ENCODE data around the gene FBL. TPM values are rescaled to one million over a fixed set of nuclear protein-coding genes. Genes with fewer than 3 reads are reported as not detected.
"Not testable (repeated sequence)": the region's sequence is repeated elsewhere in the genome, so short reads cannot be mapped to it uniquely, and the experiment has no call there.

FBL gene
- total and polyA plus RNA-seq, 2 of the 4 experiments (the other 2 are of a cell fraction) = 259 to 446 TPM

DNA sequence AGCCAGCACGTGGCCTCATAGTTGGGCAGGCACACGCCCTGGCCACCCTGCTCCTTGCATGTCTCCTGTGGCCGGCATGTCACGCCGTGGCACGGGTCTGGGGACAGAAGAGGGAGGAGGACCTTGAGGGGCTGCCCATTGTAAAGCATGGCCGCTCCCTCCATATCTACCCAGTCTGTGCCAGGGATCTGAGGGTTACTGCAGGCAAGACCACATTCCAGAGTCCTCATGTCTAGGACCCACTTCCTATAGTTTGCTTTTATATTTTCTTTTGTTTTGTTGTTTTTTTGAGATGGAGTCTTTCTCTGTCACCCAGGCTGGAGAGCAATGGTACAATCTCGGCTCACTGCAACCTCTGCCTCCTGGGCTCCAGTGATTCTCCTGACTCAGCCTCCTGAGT is 33.6 kb upstream of the FBL start:
- H3K9me1 ChIP-seq (ENCODE audit: insufficient read depth, low read length); H3K4me2 ChIP-seq (ENCODE audit: low read depth, low read length); H2BK20ac ChIP-seq (ENCODE audit: low read depth, low read length); H3K23ac ChIP-seq (ENCODE audit: low read depth, low read length); H4K8ac ChIP-seq (ENCODE audit: low read depth in 2 of 2, low read length in 2 of 2); H3K9ac ChIP-seq (ENCODE audit: low read depth, low read length); ATAC-seq (ENCODE audit: low read depth); H2BK15ac ChIP-seq (ENCODE audit: low read depth, low read length); CTCF ChIA-PET; H2AK9ac ChIP-seq (replicated peaks; ENCODE audit: low read depth, low read length, poor library complexity); intact Hi-C loops (cut with micrococcal nuclease); H3K4me3 ChIP-seq (ENCODE audit: insufficient read depth, low read depth, low read length); H4K20me1 ChIP-seq (ENCODE audit: insufficient read depth, low read length); H3K36me3 ChIP-seq (ENCODE audit: control insufficient read depth, insufficient read depth, low read length); H3K4me1 ChIP-seq (ENCODE audit: control insufficient read depth, insufficient read depth, low read length); dilution Hi-C loops (cut with HindIII; ENCODE audit: low sequenced_read_pairs, unreplicated experiment); H2BK5ac ChIP-seq (ENCODE audit: low read depth, low read length, poor library complexity, severe bottlenecking); H3K27me3 ChIP-seq (ENCODE audit: control insufficient read depth, insufficient read depth, low read length); H3K4ac ChIP-seq (ENCODE audit: low read depth, low read length); H2AK5ac ChIP-seq (ENCODE audit: low read depth, low read length); in situ Hi-C loops (cut with MboI; ENCODE audit: low sequenced_read_pairs); BruUV-seq (replicated peaks); H3K9me3 ChIP-seq (ENCODE audit: control insufficient read depth, insufficient read depth, low read length); H3K27ac ChIP-seq (ENCODE audit: insufficient read depth, low read length); H3K56ac ChIP-seq (ENCODE audit: extremely low read depth, insufficient read depth, low read length); H3K18ac ChIP-seq (ENCODE audit: low read depth, low read length); POLR2A ChIA-PET (ENCODE audit: unreplicated experiment); DNase-seq; H4K91ac ChIP-seq (ENCODE audit: insufficient read depth, low read depth, low read length); H3K14ac ChIP-seq (replicated peaks; ENCODE audit: low read depth, low read length); H2AFZ ChIP-seq (replicated peaks; ENCODE audit: low read length, poor library complexity); H2BK120ac ChIP-seq (ENCODE audit: low read depth, low read length); H4K5ac ChIP-seq (ENCODE audit: low read depth, low read length); H3K79me1 ChIP-seq (ENCODE audit: low read depth in 1 of 2, low read length in 2 of 2): not testable (repeated sequence)
- no CpG with 5 or more reads among the region's 8 CpGs for WGBS, 2 experiments (ENCODE audit: extremely low coverage in 2 of 2, insufficient read length in 1 of 2)

GRCh38 chr19:39878866-39879265 is 32.7 kb upstream of the FBL start:
- POLR2A ChIA-PET (ENCODE audit: unreplicated experiment); in situ Hi-C loops (cut with MboI; ENCODE audit: low sequenced_read_pairs); BruUV-seq (replicated peaks): not testable (repeated sequence)

More at GRCh38 chr19:39878866-39879265, 32.7 kb upstream of the FBL start:
- H3K4me3 ChIP-seq (ENCODE audit: insufficient read depth, low read depth, low read length); H4K5ac ChIP-seq (ENCODE audit: low read depth, low read length); H4K8ac ChIP-seq (ENCODE audit: low read depth in 2 of 2, low read length in 2 of 2); H3K56ac ChIP-seq (ENCODE audit: extremely low read depth, insufficient read depth, low read length); H2BK15ac ChIP-seq (ENCODE audit: low read depth, low read length); H3K14ac ChIP-seq (replicated peaks; ENCODE audit: low read depth, low read length); H2AFZ ChIP-seq (replicated peaks; ENCODE audit: low read length, poor library complexity); H2BK5ac ChIP-seq (ENCODE audit: low read depth, low read length, poor library complexity, severe bottlenecking); H4K20me1 ChIP-seq (ENCODE audit: insufficient read depth, low read length); H2AK5ac ChIP-seq (ENCODE audit: low read depth, low read length); H3K79me1 ChIP-seq (ENCODE audit: low read depth in 1 of 2, low read length in 2 of 2); H3K4ac ChIP-seq (ENCODE audit: low read depth, low read length); H2AK9ac ChIP-seq (replicated peaks; ENCODE audit: low read depth, low read length, poor library complexity); DNase-seq; H3K9me1 ChIP-seq (ENCODE audit: insufficient read depth, low read length); H3K4me1 ChIP-seq (ENCODE audit: control insufficient read depth, insufficient read depth, low read length); intact Hi-C loops (cut with micrococcal nuclease); ATAC-seq (ENCODE audit: low read depth); H3K9ac ChIP-seq (ENCODE audit: low read depth, low read length); dilution Hi-C loops (cut with HindIII; ENCODE audit: low sequenced_read_pairs, unreplicated experiment); H3K23ac ChIP-seq (ENCODE audit: low read depth, low read length); H4K91ac ChIP-seq (ENCODE audit: insufficient read depth, low read depth, low read length); CTCF ChIA-PET; H3K27me3 ChIP-seq (ENCODE audit: control insufficient read depth, insufficient read depth, low read length); H3K4me2 ChIP-seq (ENCODE audit: low read depth, low read length); H2BK20ac ChIP-seq (ENCODE audit: low read depth, low read length); H3K27ac ChIP-seq (ENCODE audit: insufficient read depth, low read length); H3K36me3 ChIP-seq (ENCODE audit: control insufficient read depth, insufficient read depth, low read length); H3K18ac ChIP-seq (ENCODE audit: low read depth, low read length); H3K9me3 ChIP-seq (ENCODE audit: control insufficient read depth, insufficient read depth, low read length); H2BK120ac ChIP-seq (ENCODE audit: low read depth, low read length): not testable (repeated sequence)
- WGBS, 2 experiments (ENCODE audit: extremely low coverage in 2 of 2, insufficient read length in 1 of 2) = no CpG with 5 or more reads among the region's 11 CpGs
